ENCODE measurements around the gene EVPL. TPM values are rescaled to one million over a fixed set of nuclear protein-coding genes. Genes with fewer than 3 reads are reported as not detected.
A peak's percentile ranks its signal among the peaks of the same experiment; 100 is the strongest.

EVPL gene
- total RNA-seq, 1 experiment from 2014 or later: 36.4 TPM

DNA sequence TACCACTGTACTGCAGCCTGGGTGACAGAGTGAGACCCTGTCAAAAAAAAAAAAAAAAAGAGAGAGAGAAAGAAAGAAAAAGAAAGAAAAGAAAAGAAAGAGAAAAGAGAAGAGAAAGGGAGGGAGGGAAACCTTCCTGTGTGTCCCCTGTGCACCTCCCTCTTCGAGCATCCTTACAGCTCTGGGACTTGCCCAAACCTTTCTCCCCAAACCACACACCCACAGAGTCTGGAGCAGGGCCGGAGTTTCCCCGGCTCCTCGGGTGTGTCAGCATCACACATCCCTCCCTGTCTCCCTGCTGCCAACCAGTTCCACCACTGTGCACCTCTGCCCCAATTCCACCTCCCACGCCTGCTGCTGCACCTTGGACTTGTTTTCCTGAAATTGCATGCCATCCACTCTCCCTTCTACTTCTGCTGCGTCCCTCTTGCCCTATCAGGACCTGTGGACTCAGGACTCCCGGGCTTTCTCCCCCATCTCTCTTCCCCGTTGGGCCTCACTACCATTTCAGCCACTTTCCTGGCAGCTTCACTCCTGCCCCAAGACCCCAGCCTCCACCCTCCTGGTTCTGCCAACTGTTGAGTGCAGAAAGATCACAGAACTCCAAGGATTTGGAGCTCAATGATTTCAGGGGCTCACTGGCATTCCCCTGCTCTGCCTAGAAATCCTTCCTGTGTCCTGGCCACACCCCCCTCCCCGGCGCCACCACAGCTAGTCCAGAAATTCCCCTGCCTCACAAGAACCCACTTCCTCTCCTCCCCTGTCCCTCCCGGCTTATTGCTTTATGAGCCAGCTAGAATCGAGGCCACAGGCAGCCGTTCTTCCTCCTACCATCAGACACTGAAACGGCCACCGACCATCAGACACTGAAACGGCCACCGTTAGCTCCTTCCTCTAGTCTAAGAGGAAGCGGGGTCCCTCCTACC lies 30.2 kb downstream of the EVPL start:
- TF ChIP-seq, protein P1, sequence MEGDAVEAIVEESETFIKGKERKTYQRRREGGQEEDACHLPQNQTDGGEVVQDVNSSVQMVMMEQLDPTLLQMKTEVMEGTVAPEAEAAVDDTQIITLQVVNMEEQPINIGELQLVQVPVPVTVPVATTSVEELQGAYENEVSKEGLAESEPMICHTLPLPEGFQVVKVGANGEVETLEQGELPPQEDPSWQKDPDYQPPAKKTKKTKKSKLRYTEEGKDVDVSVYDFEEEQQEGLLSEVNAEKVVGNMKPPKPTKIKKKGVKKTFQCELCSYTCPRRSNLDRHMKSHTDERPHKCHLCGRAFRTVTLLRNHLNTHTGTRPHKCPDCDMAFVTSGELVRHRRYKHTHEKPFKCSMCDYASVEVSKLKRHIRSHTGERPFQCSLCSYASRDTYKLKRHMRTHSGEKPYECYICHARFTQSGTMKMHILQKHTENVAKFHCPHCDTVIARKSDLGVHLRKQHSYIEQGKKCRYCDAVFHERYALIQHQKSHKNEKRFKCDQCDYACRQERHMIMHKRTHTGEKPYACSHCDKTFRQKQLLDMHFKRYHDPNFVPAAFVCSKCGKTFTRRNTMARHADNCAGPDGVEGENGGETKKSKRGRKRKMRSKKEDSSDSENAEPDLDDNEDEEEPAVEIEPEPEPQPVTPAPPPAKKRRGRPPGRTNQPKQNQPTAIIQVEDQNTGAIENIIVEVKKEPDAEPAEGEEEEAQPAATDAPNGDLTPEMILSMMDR (IDR thresholded peaks at IDR 0.05): no peak
- TF ChIP-seq POLR2AphosphoS5 (IDR thresholded peaks at IDR 0.05; ENCODE audit: low read depth, low read length) (no peak), TCF7L2 (IDR thresholded peaks at IDR 0.05; ENCODE audit: low read depth, low read length) (no peak), SIN3A (IDR thresholded peaks at IDR 0.05; ENCODE audit: borderline replicate concordance, insufficient read depth, low read depth, low read length) (no peak)
- TF ChIP-seq, protein P2, sequence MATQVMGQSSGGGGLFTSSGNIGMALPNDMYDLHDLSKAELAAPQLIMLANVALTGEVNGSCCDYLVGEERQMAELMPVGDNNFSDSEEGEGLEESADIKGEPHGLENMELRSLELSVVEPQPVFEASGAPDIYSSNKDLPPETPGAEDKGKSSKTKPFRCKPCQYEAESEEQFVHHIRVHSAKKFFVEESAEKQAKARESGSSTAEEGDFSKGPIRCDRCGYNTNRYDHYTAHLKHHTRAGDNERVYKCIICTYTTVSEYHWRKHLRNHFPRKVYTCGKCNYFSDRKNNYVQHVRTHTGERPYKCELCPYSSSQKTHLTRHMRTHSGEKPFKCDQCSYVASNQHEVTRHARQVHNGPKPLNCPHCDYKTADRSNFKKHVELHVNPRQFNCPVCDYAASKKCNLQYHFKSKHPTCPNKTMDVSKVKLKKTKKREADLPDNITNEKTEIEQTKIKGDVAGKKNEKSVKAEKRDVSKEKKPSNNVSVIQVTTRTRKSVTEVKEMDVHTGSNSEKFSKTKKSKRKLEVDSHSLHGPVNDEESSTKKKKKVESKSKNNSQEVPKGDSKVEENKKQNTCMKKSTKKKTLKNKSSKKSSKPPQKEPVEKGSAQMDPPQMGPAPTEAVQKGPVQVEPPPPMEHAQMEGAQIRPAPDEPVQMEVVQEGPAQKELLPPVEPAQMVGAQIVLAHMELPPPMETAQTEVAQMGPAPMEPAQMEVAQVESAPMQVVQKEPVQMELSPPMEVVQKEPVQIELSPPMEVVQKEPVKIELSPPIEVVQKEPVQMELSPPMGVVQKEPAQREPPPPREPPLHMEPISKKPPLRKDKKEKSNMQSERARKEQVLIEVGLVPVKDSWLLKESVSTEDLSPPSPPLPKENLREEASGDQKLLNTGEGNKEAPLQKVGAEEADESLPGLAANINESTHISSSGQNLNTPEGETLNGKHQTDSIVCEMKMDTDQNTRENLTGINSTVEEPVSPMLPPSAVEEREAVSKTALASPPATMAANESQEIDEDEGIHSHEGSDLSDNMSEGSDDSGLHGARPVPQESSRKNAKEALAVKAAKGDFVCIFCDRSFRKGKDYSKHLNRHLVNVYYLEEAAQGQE (IDR thresholded peaks at IDR 0.05; ENCODE audit: insufficient read depth in 1 of 2, low read depth in 2 of 2, low read length in 1 of 2): no peak
- no TSS peak for BruUV-seq (replicated peaks)
- Histone ChIP-seq H3K4me1 (ENCODE audit: control insufficient read depth, insufficient read depth, low read length) (0 out of 2 replicates have a peak, but pooled peaks cover 3% of the 10 kb centered on the region), H3K27ac (ENCODE audit: low read length) (no peak overlapping the region), H3K27me3 (ENCODE audit: control insufficient read depth, insufficient read depth, low read length) (no peaks in the 10 kb centered on the region), H3K36me3 (ENCODE audit: control insufficient read depth, insufficient read depth, low read length) (no peaks in the 10 kb centered on the region), H3K9me3 (ENCODE audit: control insufficient read depth, insufficient read depth, low read depth, low read length) (no peaks in the 10 kb centered on the region), H3K4me3 (ENCODE audit: low read depth in 2 of 2, low read length in 2 of 2) (no peak overlapping the region)
- in situ Hi-C loops (cut with HindIII; ENCODE audit: low pct_unique_long_range_greater_than_20kb, low sequenced_read_pairs) (no loop called here), intact Hi-C loops (cut with micrococcal nuclease; ENCODE audit: unreplicated experiment) (no loop called here)
- DNase-seq (ENCODE audit: low read depth, low spot score): no peak
- ATAC-seq: peak; percentile 47
- POLR2A ChIA-PET: interaction anchor here (0.7 kb wide), 1 partner anchor 17 kb away, joined by 3 read pairs; no protein-coding TSS in a partner anchor
- CTCF ChIA-PET: interaction anchor here (0.6 to 1.3 kb wide), 5 partner anchors 18 to 549 kb away, joined by 3 to 6 read pairs (median 3); no protein-coding TSS in a partner anchor

DNA sequence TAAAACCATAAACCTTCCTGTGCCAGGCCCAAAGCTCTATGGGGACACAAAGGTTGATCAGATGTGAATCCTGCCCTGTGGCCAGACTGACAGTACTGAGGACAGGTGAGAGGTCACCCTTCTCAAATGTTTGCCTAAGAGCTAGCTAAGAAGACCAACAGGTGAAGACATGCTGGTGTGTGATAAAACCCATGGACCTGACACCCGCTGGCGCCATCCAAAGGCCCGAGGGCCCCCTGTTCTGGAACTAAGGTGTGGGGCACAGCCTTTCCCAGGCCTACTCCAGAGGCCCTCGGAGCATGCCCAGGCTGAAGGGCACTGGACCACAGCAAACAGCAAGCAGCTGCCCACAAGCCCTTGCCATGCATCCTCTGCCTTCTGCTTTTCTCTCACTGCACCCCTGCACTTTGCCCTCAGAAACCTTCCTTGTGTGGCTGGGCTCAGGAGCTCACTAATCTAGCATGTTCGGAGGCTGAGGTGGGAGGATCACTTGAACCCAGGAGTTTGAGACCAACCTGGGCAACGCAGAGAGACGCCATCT lies 31.7 kb downstream of the EVPL start:
- CTCF ChIA-PET: no interaction called here

More for the DNA sequence above, 31.7 kb downstream of the EVPL start:
- no peaks in the 10 kb centered on the region for H3K27me3 ChIP-seq (ENCODE audit: control insufficient read depth, insufficient read depth, low read length)
- ATAC-seq (no peak), DNase-seq (ENCODE audit: low read depth, low spot score) (no peak)
- no peaks in the 10 kb centered on the region for H3K9me3 ChIP-seq (ENCODE audit: control insufficient read depth, insufficient read depth, low read depth, low read length)
- 0 out of 2 replicates have a peak, but pooled peaks cover 3% of the 10 kb centered on the region for H3K4me1 ChIP-seq (ENCODE audit: control insufficient read depth, insufficient read depth, low read length)
- no peak for TF ChIP-seq TCF7L2 (IDR thresholded peaks at IDR 0.05; ENCODE audit: low read depth, low read length)
- no peak for TF ChIP-seq SIN3A (IDR thresholded peaks at IDR 0.05; ENCODE audit: borderline replicate concordance, insufficient read depth, low read depth, low read length)
- no peak for TF ChIP-seq POLR2AphosphoS5 (IDR thresholded peaks at IDR 0.05; ENCODE audit: low read depth, low read length)
- TF ChIP-seq, protein P2 (IDR thresholded peaks at IDR 0.05; ENCODE audit: insufficient read depth in 1 of 2, low read depth in 2 of 2, low read length in 1 of 2): no peak
- TF ChIP-seq, protein P1 (IDR thresholded peaks at IDR 0.05): no peak
- H3K27ac ChIP-seq (ENCODE audit: low read length): no peak overlapping the region
- in situ Hi-C loops (cut with HindIII; ENCODE audit: low pct_unique_long_range_greater_than_20kb, low sequenced_read_pairs): no loop called here
- BruUV-seq (replicated peaks): TSS peak; percentile 71
- POLR2A ChIA-PET: no interaction called here
- no peak overlapping the region for H3K4me3 ChIP-seq (ENCODE audit: low read depth in 2 of 2, low read length in 2 of 2)
- H3K36me3 ChIP-seq (ENCODE audit: control insufficient read depth, insufficient read depth, low read length): no peaks in the 10 kb centered on the region
- intact Hi-C loops (cut with micrococcal nuclease; ENCODE audit: unreplicated experiment): no loop called here
